Caco-2 (cell line): ENCODE measurements around the gene PRPF19. TPM values are rescaled to one million over a fixed set of nuclear protein-coding genes. Genes with fewer than 3 reads are reported as not detected.

ENCODE experiments used
- BruUV-seq: library from RNA; stranded (reverse); fragments of 400-500 nt; replicated peaks from 2 replicates; lab custom pipeline; 2021; lab: Mats Ljungman, UMichigan
- CTCF ChIA-PET: fragments of 300-600 bp; sonication (Branson Sonifier 250); formaldehyde crosslinking; loops from one replicate; lab custom pipeline; 2022; ENCODE audit warnings: antibody characterized with exemption; lab: Charles Lee
- POLR2A ChIA-PET: fragments of 300-600 bp; sonication (Branson Sonifier 250); formaldehyde crosslinking; loops from one replicate; lab custom pipeline; 2022; ENCODE audit warnings: antibody characterized with exemption; lab: Charles Lee
- DNase-seq, 2 experiments: peaks; one replicate each; pipeline versions ENCODE4 v3.0.0 to v3.0.0-alpha.2; 2020 to 2022
- H3K27me3 ChIP-seq: replicated peaks from 2 replicates; pipeline ENCODE4 v1.6.0; 2011; ENCODE audit warnings: low read length; ENCODE audit not compliant: control insufficient read depth, insufficient read depth
- H3K36me3 ChIP-seq: 2 replicates; pipeline ENCODE4 v1.5.1; 2011; ENCODE audit warnings: low read length; ENCODE audit not compliant: control insufficient read depth, insufficient read depth
- H3K4me1 ChIP-seq: fragments of 250-450 bp; sonication (Bioruptor Pico); 2 replicates; pipeline ENCODE4 v1.5.1; 2020; ENCODE audit warnings: mild to moderate bottlenecking
- H3K4me3 ChIP-seq: 2 replicates; pipeline ENCODE4 v1.5.1; 2011; ENCODE audit warnings: low read depth, mild to moderate bottlenecking, control low read depth, low read length
- H3K9me3 ChIP-seq: fragments of 250-450 bp; sonication (Bioruptor Pico); 2 replicates; pipeline ENCODE4 v1.5.1; 2020; ENCODE audit warnings: mild to moderate bottlenecking, moderate library complexity
- H3K27ac Mint-ChIP-seq: one replicate; pipeline ENCODE4 v1.8.0; 2022; ENCODE audit warnings: mixed read lengths; ENCODE audit not compliant: unreplicated experiment
- H3K27me3 Mint-ChIP-seq: one replicate; pipeline ENCODE4 v1.8.0; 2022; ENCODE audit warnings: mixed read lengths; ENCODE audit not compliant: insufficient read depth, unreplicated experiment
- H3K36me3 Mint-ChIP-seq: one replicate; pipeline ENCODE4 v1.8.0; 2022; ENCODE audit warnings: mild to moderate bottlenecking, mixed read lengths; ENCODE audit not compliant: insufficient read depth, unreplicated experiment
- H3K4me1 Mint-ChIP-seq: one replicate; pipeline ENCODE4 v1.8.0; 2022; ENCODE audit warnings: low read depth, mixed read lengths; ENCODE audit not compliant: unreplicated experiment
- H3K4me3 Mint-ChIP-seq: one replicate; pipeline ENCODE4 v1.8.0; 2022; ENCODE audit warnings: mild to moderate bottlenecking, moderate library complexity, mixed read lengths; ENCODE audit not compliant: unreplicated experiment
- H3K9me3 Mint-ChIP-seq: one replicate; pipeline ENCODE4 v1.8.0; 2022; ENCODE audit warnings: mixed read lengths; ENCODE audit not compliant: unreplicated experiment
- intact Hi-C: fragments of 100-400 bp; cut with micrococcal nuclease; formaldehyde crosslinking; loops from one replicate; pipeline ENCODE4 v1.10.0; 2022; ENCODE audit not compliant: unreplicated experiment
- total RNA-seq: library from RNA; stranded (reverse); gene quantifications from 2 replicates; pipeline ENCODE4 v1.2.3, GENCODE V29; 2022
- TF ChIP-seq, protein P1 (sequence below), 2 experiments: fragments of 200-600 bp in 1 of 2; IDR thresholded peaks; 1 replicate in 1 of 2; 2 replicates in 1 of 2; pipeline versions ENCODE4 v1.5.1 to v1.8.0; 2011 to 2022; ENCODE audit warnings: antibody characterized with exemption in 1 of 2, control low read depth in 1 of 2, inconsistent platforms in 1 of 2, low read depth in 1 of 2, low read length in 1 of 2, mild to moderate bottlenecking in 1 of 2, moderate library complexity in 1 of 2; ENCODE audit not compliant: insufficient read depth in 1 of 2, severe bottlenecking in 1 of 2, unreplicated experiment in 1 of 2

Gene PRPF19
- total RNA-seq, 1 experiment from 2014 or later, result 183 TPM

DNA sequence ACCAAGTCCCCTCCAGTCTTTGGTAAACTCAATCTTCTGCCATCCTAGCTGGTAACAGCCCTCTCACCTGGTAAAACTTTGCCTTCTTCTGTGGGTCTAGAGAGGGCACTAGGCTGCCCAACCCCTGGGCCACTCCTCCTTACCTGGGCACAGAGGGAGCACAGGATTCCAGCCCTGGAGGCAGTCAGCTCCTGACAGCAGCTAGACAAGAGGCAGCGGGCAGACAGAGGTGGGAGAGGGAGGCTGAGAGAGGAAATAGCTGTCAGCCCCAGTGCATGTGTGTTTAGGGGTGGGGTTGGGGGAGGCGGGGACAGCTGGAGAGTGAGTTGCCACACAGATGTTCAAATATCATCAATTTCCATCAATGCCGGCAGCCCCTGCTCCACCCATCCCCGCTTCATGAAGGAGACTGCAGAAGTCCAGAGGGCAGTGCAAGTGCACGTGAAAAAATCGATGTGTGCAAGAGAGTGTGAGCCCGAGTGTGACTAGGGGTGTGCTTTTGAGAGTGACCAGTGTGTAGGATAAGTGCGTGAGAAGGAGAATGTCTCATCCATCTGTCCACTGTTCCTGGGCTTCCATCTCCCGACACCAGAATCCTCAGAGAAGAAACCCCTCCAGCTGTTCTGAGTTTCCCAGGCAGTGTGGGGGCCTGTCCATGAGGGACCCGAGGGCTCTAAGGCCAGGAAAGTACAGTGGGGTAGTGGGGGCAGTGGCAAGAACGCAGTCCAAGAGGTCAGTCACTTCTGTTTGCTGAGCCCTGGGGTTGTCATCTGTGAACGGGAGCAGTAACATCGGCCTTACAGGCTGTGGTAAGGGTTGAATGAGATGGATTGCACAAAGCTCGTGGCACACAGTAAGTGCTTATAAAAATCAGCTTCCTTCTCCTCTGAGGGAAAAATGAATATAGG is 50.4 kb downstream of the PRPF19 start, which contains the start of gene PTGDR2:
Gene PTGDR2 (minus strand): TSS at position 225 of the 908 bp plus-strand sequence. CDS start 2,228 bp downstream, outside the sequence.
- Mint-ChIP-seq H3K36me3 (peaks cover 12% of the 10 kb centered on the region), H3K9me3 (no peaks in the 10 kb centered on the region), H3K27me3 (no peaks in the 10 kb centered on the region), H3K4me1 (peaks cover 9% of the 10 kb centered on the region), H3K27ac (no peak within 1 kb of the TSS), H3K4me3 (no peak within 1 kb of the TSS)
- H3K9me3 ChIP-seq, result no peaks in the 10 kb centered on the region
- intact Hi-C loops, result no loop called here
- DNase-seq, result peak in 1 of 2 experiments; percentile 17
- H3K4me1 ChIP-seq, result peaks cover 20% of the 10 kb centered on the region
- no peak within 1 kb of the TSS for H3K4me3 ChIP-seq
- TF ChIP-seq, protein P1, sequence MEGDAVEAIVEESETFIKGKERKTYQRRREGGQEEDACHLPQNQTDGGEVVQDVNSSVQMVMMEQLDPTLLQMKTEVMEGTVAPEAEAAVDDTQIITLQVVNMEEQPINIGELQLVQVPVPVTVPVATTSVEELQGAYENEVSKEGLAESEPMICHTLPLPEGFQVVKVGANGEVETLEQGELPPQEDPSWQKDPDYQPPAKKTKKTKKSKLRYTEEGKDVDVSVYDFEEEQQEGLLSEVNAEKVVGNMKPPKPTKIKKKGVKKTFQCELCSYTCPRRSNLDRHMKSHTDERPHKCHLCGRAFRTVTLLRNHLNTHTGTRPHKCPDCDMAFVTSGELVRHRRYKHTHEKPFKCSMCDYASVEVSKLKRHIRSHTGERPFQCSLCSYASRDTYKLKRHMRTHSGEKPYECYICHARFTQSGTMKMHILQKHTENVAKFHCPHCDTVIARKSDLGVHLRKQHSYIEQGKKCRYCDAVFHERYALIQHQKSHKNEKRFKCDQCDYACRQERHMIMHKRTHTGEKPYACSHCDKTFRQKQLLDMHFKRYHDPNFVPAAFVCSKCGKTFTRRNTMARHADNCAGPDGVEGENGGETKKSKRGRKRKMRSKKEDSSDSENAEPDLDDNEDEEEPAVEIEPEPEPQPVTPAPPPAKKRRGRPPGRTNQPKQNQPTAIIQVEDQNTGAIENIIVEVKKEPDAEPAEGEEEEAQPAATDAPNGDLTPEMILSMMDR (IDR thresholded peaks at IDR 0.05; ENCODE audit: insufficient read depth in 1 of 2, low read depth in 1 of 2, low read length in 1 of 2, severe bottlenecking in 1 of 2, unreplicated experiment in 1 of 2), result no peak
- no peaks in the 10 kb centered on the region for H3K27me3 ChIP-seq
- ChIA-PET POLR2A (interaction anchor here (0.5 kb wide), 1 partner anchor 22 kb away, joined by 3 read pairs; no protein-coding TSS in a partner anchor), CTCF (interaction anchor here (1.2 kb wide), 1 partner anchor 31 kb away, joined by 5 read pairs; no protein-coding TSS in a partner anchor)
- no TSS peak for BruUV-seq
- peaks cover 1% of the 10 kb centered on the region; the same call in 1 of the 2 replicates for H3K36me3 ChIP-seq

DNA sequence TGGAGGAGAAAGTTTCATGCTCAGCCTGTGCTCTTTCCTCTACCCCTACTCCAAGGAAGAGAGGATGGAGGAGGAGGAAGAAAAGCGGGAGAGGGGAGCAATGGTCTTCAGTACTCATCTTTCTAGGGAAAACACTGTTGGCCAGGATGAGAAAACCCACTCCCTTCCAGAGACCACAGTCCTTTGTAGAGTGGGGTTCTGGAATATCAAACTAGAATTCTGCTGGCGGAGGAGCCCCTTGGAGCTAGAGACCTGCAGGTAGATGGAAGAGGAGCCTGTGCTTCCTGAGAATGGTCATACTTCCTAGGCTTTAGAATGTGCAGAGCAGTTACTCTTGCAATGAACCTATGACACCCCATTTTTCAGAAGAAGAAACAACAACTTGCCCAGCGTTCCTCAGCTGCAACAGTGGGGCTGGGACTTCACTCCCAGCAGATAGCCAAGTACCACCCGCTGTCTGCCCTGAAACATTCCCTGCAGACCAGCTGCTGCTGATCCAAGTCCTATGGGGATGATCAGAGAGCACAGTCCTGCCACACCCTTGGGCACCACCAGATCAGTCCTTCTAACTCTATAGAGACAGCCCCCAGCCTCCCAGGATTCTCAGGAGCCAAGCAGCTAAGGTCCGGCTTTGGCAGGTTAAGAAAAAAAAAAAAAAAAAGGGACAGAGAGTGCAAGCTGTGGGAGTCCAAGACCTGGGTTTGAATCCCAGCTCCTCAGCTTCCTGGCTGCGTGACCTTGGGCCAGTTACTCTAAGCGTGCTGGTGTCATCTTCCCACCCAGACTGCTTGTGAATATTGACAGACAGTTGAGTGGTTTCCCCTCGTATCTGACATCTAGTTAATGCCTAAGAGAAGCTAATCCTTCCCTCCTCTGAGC is 51.3 kb downstream of the PRPF19 start:
- CTCF ChIA-PET, result interaction anchor here (1.2 kb wide), 1 partner anchor 32 kb away, joined by 5 read pairs; no protein-coding TSS in a partner anchor
- Mint-ChIP-seq H3K4me3 (no peak overlapping the region), H3K27me3 (no peaks in the 10 kb centered on the region), H3K36me3 (peaks cover 18% of the 10 kb centered on the region), H3K27ac (no peak overlapping the region), H3K9me3 (no peaks in the 10 kb centered on the region), H3K4me1 (peaks cover 9% of the 10 kb centered on the region)
- no peaks in the 10 kb centered on the region for H3K9me3 ChIP-seq
- POLR2A ChIA-PET, result interaction anchor here (0.5 kb wide), 1 partner anchor 23 kb away, joined by 3 read pairs; no protein-coding TSS in a partner anchor
- H3K27me3 ChIP-seq, result no peaks in the 10 kb centered on the region
- DNase-seq, result no peak
- TF ChIP-seq, protein P1 (IDR thresholded peaks at IDR 0.05; ENCODE audit: insufficient read depth in 1 of 2, low read depth in 1 of 2, low read length in 1 of 2, severe bottlenecking in 1 of 2, unreplicated experiment in 1 of 2), result no peak
- H3K4me1 ChIP-seq, result peaks cover 20% of the 10 kb centered on the region
- intact Hi-C loops, result no loop called here
- BruUV-seq, result no TSS peak
- H3K4me3 ChIP-seq, result no peak overlapping the region
- peaks cover 4% of the 10 kb centered on the region for H3K36me3 ChIP-seq
